Measurements from ENCODE around the gene ELP6.

The ELP6 gene, protein sequence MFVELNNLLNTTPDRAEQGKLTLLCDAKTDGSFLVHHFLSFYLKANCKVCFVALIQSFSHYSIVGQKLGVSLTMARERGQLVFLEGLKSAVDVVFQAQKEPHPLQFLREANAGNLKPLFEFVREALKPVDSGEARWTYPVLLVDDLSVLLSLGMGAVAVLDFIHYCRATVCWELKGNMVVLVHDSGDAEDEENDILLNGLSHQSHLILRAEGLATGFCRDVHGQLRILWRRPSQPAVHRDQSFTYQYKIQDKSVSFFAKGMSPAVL

DNA sequence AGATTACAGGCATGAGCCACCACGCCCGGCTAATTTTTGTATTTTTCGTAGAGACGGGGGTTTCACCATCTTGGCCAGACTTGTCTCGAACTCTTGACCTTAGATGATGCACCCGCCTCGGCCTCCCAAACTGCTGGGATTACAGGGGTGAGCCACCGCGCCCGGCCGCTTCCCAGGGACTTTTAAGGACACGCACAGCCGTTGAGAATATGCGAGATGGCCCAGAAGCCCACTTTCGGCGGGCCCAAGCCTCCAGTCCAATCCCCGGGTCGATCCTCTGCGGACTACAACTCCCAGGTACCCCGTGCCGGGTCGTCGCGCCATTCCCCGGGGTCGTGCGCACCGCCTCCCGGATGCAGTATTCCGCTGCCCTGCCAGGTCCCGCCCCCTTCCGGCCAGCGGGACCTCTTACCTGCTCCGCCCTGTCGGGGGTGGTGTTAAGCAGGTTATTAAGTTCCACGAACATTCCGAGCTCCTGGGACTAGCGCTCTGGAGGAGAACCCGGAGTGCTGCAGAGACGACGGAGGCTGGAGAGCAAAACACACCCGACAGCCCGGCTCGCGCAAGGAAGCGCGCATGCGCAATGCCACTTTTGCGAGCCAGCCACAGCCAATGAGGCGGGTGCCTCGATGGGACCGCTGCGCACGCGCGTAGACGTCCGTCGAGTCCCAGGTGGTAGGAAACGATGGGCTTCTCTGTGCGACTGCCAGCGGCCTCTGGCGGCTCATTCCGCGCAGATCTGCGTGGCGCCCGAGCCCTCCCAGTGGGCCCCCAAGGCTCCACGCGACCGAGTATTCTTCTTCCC lies at the start of gene ELP6:
Gene ELP6 (minus strand): TSS at position 588 of the 805 bp plus-strand sequence. CDS start 122 bp downstream, at position 466.
- no peaks in the 10 kb centered on the region for H3K27me3 ChIP-seq (ENCODE audit: control insufficient read depth, insufficient read depth, low read length)
- WGBS (ENCODE audit: insufficient coverage, insufficient read length): no CpG with 5 or more reads among the region's 71 CpGs
- peaks cover 9% of the 10 kb centered on the region for H3K36me3 ChIP-seq (ENCODE audit: control insufficient read depth, insufficient read depth, low read length)
- no peaks in the 10 kb centered on the region; the same call in 1 of the 2 replicates for H3K4me1 ChIP-seq (ENCODE audit: control insufficient read depth, insufficient read depth, low read length)
- no peaks in the 10 kb centered on the region for H3K9me3 ChIP-seq (ENCODE audit: control insufficient read depth, insufficient read depth, low read length)
- H3K27ac ChIP-seq (ENCODE audit: low read length): no peak within 1 kb of the TSS
- H3K4me3 ChIP-seq (ENCODE audit: low read length): peak within 1 kb of the TSS; percentile 77
- DNase-seq (ENCODE audit: low read depth, low spot score): peak; percentile 92

DNA sequence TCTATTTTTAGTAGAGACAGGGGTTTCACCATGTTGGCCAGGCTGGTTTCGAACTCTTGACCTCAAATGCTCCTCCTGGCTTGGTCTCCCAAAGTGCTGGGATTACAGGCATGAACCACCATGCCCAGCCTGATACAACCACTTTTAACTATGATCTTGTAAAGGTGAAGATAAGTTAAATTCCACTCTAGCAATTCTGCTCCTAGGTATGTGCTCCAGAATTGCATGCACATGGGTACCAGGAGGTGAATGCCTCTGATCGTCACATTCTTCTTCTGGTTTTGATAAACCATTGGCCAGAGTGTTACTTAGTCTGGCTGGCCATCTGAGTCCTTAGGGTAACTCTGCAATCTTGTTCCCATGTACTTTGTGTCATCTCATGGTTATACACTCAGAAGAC lies 42.8 kb upstream of the ELP6 start:
- no CpG with 5 or more reads among the region's 2 CpGs for WGBS (ENCODE audit: insufficient coverage, insufficient read length)
- Histone ChIP-seq H3K4me3 (ENCODE audit: low read length) (no peak overlapping the region), H3K36me3 (ENCODE audit: control insufficient read depth, insufficient read depth, low read length) (no peaks in the 10 kb centered on the region), H3K4me1 (ENCODE audit: control insufficient read depth, insufficient read depth, low read length) (peaks cover 2% of the 10 kb centered on the region; the same call in 1 of the 2 replicates), H3K27ac (ENCODE audit: low read length) (no peak overlapping the region), H3K9me3 (ENCODE audit: control insufficient read depth, insufficient read depth, low read length) (no peaks in the 10 kb centered on the region), H3K27me3 (ENCODE audit: control insufficient read depth, insufficient read depth, low read length) (no peaks in the 10 kb centered on the region)
- no peak for DNase-seq (ENCODE audit: low read depth, low spot score)

DNA sequence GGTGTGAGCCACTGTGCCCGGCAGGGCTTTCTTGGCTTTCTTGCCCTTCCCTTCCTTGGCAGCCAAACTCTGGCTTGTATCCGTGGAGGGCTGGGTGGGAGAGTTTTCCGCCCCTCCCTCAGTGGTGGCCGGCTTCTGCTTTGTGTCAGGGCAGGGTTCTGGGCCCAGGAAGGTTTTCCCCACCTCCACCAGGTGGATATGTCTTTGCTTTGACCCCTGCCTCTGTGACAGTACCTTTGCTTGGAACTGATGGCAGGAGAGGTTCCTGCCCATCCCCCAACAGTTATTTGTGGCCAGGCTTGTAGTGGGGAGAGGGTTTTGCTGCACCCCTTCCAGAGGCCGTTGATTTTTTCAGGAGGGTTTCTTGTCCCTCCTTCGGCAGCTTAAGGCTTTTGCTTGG lies 40.8 kb upstream of the ELP6 start:
- no peaks in the 10 kb centered on the region for H3K36me3 ChIP-seq (ENCODE audit: control insufficient read depth, insufficient read depth, low read length)
- no peaks in the 10 kb centered on the region for H3K27me3 ChIP-seq (ENCODE audit: control insufficient read depth, insufficient read depth, low read length)
- no CpG with 5 or more reads among the region's 6 CpGs for WGBS (ENCODE audit: insufficient coverage, insufficient read length)
- DNase-seq (ENCODE audit: low read depth, low spot score): no peak
- H3K9me3 ChIP-seq (ENCODE audit: control insufficient read depth, insufficient read depth, low read length): no peaks in the 10 kb centered on the region
- H3K4me3 ChIP-seq (ENCODE audit: low read length): no peak overlapping the region
- H3K27ac ChIP-seq (ENCODE audit: low read length): no peak overlapping the region
- H3K4me1 ChIP-seq (ENCODE audit: control insufficient read depth, insufficient read depth, low read length): peaks cover 2% of the 10 kb centered on the region; the same call in 1 of the 2 replicates

DNA sequence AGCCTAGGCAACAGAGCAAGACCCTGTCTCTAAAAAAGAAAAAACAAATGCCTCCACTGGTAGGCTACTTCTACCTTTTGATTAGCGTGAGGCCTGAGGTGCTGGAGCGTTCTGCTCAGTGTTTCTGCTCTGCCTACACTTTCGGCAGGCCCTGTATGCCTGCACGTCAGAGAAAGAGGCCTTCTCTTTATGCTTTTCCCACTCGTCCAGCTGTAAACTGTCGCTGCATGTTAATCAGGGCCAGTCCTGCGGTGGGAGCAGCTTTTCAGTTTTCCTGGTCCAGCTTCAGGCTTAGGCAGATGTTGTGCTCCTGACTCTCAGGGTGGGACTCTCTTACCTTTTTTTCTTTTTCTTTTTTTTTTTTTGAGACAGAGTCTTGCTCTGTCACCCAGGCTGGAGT lies 39.9 kb upstream of the ELP6 start:
- Histone ChIP-seq H3K27ac (ENCODE audit: low read length) (no peak overlapping the region), H3K36me3 (ENCODE audit: control insufficient read depth, insufficient read depth, low read length) (no peaks in the 10 kb centered on the region), H3K27me3 (ENCODE audit: control insufficient read depth, insufficient read depth, low read length) (no peaks in the 10 kb centered on the region), H3K4me1 (ENCODE audit: control insufficient read depth, insufficient read depth, low read length) (peaks cover 2% of the 10 kb centered on the region; the same call in 1 of the 2 replicates), H3K4me3 (ENCODE audit: low read length) (no peak overlapping the region), H3K9me3 (ENCODE audit: control insufficient read depth, insufficient read depth, low read length) (no peaks in the 10 kb centered on the region)
- no CpG with 5 or more reads among the region's 7 CpGs for WGBS (ENCODE audit: insufficient coverage, insufficient read length)
- DNase-seq (ENCODE audit: low read depth, low spot score): no peak

DNA sequence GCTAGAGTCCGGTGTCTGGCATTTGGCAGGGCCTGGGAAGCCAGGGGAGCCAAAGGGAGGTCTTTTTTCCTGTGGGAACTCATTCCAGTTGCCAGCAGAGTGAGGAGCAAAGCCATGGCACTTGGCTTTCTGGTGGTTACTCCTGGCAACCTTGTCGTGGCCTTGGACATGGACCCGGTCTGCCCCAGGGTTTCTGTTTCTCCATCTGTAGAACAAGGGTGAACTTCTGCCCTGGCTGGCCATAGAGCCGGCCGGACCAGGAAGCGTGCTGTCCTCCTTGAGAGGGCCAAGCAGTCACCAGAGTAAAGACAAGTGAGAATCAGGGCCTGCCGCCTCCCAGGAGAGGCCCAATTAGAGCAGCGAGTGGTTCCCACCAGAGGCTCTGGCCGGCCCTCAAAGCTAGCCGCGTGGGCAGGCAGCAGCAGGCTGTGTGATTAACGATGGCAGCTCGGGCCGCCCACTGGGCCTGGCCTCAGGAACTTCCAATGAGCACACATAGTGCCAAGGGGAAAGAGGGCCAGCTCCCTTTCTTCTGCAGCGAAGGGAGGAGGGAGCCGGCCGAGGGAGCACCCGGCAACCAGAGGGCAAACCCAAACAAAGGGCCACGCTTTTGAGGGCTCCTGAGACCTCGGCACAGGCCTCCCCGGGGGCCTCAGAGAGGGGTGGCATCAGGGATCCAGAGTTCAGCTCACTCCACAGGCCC lies 29.1 kb upstream of the ELP6 start:
- no CpG with 5 or more reads among the region's 21 CpGs for whole genome bisulfite sequencing (ENCODE audit: insufficient coverage, insufficient read length)
- DNase-seq (ENCODE audit: low read depth, low spot score): no peak

DNA sequence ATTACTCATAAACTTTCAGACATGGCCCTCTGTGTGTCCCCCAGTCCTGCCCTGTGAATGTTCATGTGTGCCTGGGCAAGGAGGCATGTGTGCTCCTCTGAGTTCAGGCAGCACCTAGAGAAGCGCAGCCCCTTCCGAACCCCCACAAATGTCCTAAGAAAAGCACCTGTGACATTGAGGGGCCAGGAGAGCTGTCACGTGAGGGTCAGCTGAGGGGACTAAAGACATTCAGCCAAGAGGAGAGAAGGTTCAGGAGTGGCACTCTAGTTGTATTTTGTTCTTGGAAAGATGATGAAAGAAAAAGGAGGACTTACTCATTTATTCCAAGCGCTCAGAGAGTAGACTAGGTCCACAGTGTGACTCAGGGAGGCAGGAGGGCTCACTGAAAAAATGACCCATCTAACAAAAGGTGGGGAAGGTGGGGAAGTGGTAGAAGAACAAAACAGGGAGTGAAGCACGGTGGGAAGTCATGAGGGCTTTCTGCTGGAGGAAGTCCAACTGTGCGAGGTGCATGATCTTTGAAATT lies 28.1 kb upstream of the ELP6 start:
- no peak overlapping the region for H3K4me3 ChIP-seq (ENCODE audit: low read length)
- H3K36me3 ChIP-seq (ENCODE audit: control insufficient read depth, insufficient read depth, low read length): no peaks in the 10 kb centered on the region
- H3K27me3 ChIP-seq (ENCODE audit: control insufficient read depth, insufficient read depth, low read length): no peaks in the 10 kb centered on the region
- no peak for DNase-seq (ENCODE audit: low read depth, low spot score)
- no peaks in the 10 kb centered on the region for H3K9me3 ChIP-seq (ENCODE audit: control insufficient read depth, insufficient read depth, low read length)
- no peak overlapping the region for H3K27ac ChIP-seq (ENCODE audit: low read length)
- H3K4me1 ChIP-seq (ENCODE audit: control insufficient read depth, insufficient read depth, low read length): no peaks in the 10 kb centered on the region
- no CpG with 5 or more reads among the region's 6 CpGs for WGBS (ENCODE audit: insufficient coverage, insufficient read length)

More for the DNA sequence above, 29.1 kb upstream of the ELP6 start:
- Histone ChIP-seq H3K4me1 (ENCODE audit: control insufficient read depth, insufficient read depth, low read length) (no peaks in the 10 kb centered on the region), H3K36me3 (ENCODE audit: control insufficient read depth, insufficient read depth, low read length) (no peaks in the 10 kb centered on the region), H3K27ac (ENCODE audit: low read length) (no peak overlapping the region), H3K27me3 (ENCODE audit: control insufficient read depth, insufficient read depth, low read length) (no peaks in the 10 kb centered on the region), H3K4me3 (ENCODE audit: low read length) (no peak overlapping the region), H3K9me3 (ENCODE audit: control insufficient read depth, insufficient read depth, low read length) (no peaks in the 10 kb centered on the region)

DNA sequence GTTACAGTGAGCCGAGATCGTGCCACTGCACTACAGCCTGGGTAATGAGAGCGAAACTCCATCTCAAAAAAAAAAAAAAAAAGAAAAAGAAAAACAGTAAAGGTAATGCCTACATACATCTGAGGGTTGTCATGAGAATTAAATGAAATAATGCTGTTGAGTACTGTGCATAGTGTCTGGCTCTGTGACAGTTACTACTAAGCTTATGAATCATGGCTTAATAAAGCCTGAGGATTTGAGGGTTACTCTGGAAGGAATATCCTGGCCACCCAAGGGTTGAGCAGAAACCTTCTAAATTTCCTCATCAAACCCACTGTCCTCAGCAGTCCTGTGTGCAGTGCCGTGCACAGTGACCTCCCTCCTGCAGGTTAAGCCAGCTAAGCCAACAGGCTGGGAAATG lies 26.8 kb upstream of the ELP6 start:
- no peak overlapping the region for H3K4me3 ChIP-seq (ENCODE audit: low read length)
- no peaks in the 10 kb centered on the region for H3K9me3 ChIP-seq (ENCODE audit: control insufficient read depth, insufficient read depth, low read length)
- DNase-seq (ENCODE audit: low read depth, low spot score): no peak
- H3K27me3 ChIP-seq (ENCODE audit: control insufficient read depth, insufficient read depth, low read length): no peaks in the 10 kb centered on the region
- no peak overlapping the region for H3K27ac ChIP-seq (ENCODE audit: low read length)
- H3K4me1 ChIP-seq (ENCODE audit: control insufficient read depth, insufficient read depth, low read length): no peaks in the 10 kb centered on the region
- no CpG with 5 or more reads among the region's 4 CpGs for WGBS (ENCODE audit: insufficient coverage, insufficient read length)
- H3K36me3 ChIP-seq (ENCODE audit: control insufficient read depth, insufficient read depth, low read length): no peaks in the 10 kb centered on the region

DNA sequence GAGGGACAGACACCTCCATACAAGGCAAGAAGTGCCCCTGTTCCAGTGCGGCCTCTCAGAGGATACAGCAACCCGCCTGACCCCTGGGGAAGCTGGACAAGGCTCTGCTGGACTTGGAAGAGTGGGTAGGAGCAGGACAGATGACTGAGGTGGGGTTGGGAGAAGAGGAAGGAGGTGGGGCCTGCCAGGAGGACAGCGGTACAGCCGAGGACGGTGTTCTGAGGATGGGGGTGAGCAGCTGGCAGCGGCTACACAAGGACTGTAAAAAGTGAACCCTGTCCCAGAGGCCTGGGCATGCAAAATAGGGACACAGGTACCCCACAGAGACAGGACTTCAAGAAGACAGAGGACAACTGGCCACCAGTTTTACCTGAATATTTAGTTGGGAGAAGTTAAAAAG lies 23.5 kb upstream of the ELP6 start:
- Histone ChIP-seq H3K27ac (ENCODE audit: low read length) (no peak overlapping the region), H3K9me3 (ENCODE audit: control insufficient read depth, insufficient read depth, low read length) (no peaks in the 10 kb centered on the region), H3K4me1 (ENCODE audit: control insufficient read depth, insufficient read depth, low read length) (no peaks in the 10 kb centered on the region), H3K4me3 (ENCODE audit: low read length) (no peak overlapping the region), H3K36me3 (ENCODE audit: control insufficient read depth, insufficient read depth, low read length) (no peaks in the 10 kb centered on the region), H3K27me3 (ENCODE audit: control insufficient read depth, insufficient read depth, low read length) (no peaks in the 10 kb centered on the region)
- no CpG with 5 or more reads among the region's 6 CpGs for WGBS (ENCODE audit: insufficient coverage, insufficient read length)
- no peak for DNase-seq (ENCODE audit: low read depth, low spot score)

DNA sequence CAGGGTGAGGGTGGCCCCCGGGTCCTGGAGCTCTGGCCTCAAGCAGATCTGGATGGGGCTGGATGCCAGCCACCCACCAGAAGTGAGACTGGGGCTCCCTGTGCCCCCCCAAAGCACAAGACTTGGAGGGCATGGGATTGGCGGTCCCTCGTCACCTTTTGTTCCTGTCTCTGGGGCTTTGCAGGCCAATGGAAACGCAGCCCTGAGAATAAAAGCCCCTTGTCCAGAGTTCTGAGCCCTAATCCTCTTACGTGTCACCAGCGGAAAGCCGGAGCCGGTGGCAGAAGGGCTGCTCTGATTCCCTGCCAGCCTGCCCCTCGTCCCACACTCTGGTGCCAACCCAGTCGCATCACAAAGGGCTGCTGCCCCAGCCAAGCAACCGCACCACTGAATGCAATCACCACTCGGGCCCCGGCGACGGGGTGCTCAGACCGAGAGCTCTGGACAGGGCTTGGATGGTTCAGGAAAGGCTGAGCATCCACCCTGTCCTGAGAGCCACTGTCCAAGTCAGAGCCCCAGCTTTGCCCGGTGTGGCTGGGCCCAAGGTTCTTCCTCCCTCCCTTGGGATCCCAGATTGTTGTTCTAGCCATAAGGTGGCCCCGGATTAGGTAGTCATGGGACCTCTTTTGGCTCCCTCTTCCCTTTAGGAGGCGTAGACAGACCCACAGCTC lies 22.8 kb upstream of the ELP6 start:
- Histone ChIP-seq H3K27me3 (ENCODE audit: control insufficient read depth, insufficient read depth, low read length) (no peaks in the 10 kb centered on the region), H3K27ac (ENCODE audit: low read length) (no peak overlapping the region), H3K4me1 (ENCODE audit: control insufficient read depth, insufficient read depth, low read length) (no peaks in the 10 kb centered on the region), H3K4me3 (ENCODE audit: low read length) (no peak overlapping the region), H3K9me3 (ENCODE audit: control insufficient read depth, insufficient read depth, low read length) (no peaks in the 10 kb centered on the region), H3K36me3 (ENCODE audit: control insufficient read depth, insufficient read depth, low read length) (no peaks in the 10 kb centered on the region)
- WGBS (ENCODE audit: insufficient coverage, insufficient read length): no CpG with 5 or more reads among the region's 19 CpGs
- DNase-seq (ENCODE audit: low read depth, low spot score): no peak

DNA sequence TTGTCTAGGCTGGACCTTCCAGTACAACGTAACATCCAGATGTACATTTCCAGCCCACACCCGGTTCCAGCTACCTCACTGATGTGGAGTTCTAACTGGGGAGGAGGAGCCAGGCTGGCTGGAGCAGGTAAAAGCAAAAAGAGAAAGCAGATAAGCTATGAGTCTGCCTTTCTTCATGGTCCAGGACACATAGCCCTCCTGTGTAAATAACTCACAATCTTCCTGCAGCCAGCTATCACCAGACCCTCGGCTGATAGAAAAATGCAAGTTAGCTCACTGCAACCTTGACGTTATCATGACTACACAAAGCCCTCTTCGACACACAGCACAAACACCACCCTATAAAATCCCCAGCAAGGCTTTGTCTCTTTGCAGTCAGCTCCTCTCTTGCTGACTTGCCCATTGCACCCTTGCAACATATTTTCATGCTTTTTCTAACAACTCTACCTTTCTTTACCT lies 20.5 kb upstream of the ELP6 start:
- no peak for DNase-seq (ENCODE audit: low read depth, low spot score)
- H3K27ac ChIP-seq (ENCODE audit: low read length): no peak overlapping the region
- no peak overlapping the region for H3K4me3 ChIP-seq (ENCODE audit: low read length)
- no CpG with 5 or more reads among the region's 5 CpGs for WGBS (ENCODE audit: insufficient coverage, insufficient read length)
- no peaks in the 10 kb centered on the region for H3K36me3 ChIP-seq (ENCODE audit: control insufficient read depth, insufficient read depth, low read length)
- no peaks in the 10 kb centered on the region for H3K9me3 ChIP-seq (ENCODE audit: control insufficient read depth, insufficient read depth, low read length)
- H3K27me3 ChIP-seq (ENCODE audit: control insufficient read depth, insufficient read depth, low read length): no peaks in the 10 kb centered on the region
- H3K4me1 ChIP-seq (ENCODE audit: control insufficient read depth, insufficient read depth, low read length): no peaks in the 10 kb centered on the region

All from iPS DF 6.9 (cell line).